Breast epithelium (tissue), 3 donors: ENCODE measurements around the gene KRT79.

Experiments used
- CTCF ChIP-seq, 3 donors: fragments of 450-650 bp; IDR thresholded peaks; one replicate each; pipeline ENCODE4 v1.5.1; 2016 to 2017; ENCODE audit warnings: antibody characterized with exemption in 3 of 3, mild to moderate bottlenecking in 3 of 3, moderate library complexity in 3 of 3
- POLR2A ChIP-seq: fragments of 450-650 bp; IDR thresholded peaks from one replicate; pipeline ENCODE4 v1.6.1; 2016; ENCODE audit warnings: antibody characterized with exemption, mild to moderate bottlenecking, moderate library complexity
- POLR2AphosphoS5 ChIP-seq, 3 donors: sonication (generic); formaldehyde crosslinking; IDR thresholded peaks; one replicate each; pipeline ENCODE4 v1.6.1; 2017; ENCODE audit warnings: antibody characterized with exemption in 3 of 3

- TF ChIP-seq POLR2A (no peak), POLR2AphosphoS5 (IDR thresholded peaks at IDR 0.05) (no peak), CTCF (IDR thresholded peaks at IDR 0.05) (no peak)
These were observed 22.1 kb downstream of the KRT79 start for GRCh38 chr12:52812073-52812400.
